Endodermal cell (in vitro differentiated cells): ENCODE measurements around the gene ZNG1A. TPM values are rescaled to one million over a fixed set of nuclear protein-coding genes. Genes with fewer than 3 reads are reported as not detected.
"Not testable (repeated sequence)": the region's sequence is repeated elsewhere in the genome, so short reads cannot be mapped to it uniquely, and the experiment has no call there.

Experiments used
- DNase-seq: peaks from one replicate; pipeline ENCODE4 v3.0.0-alpha.2; 2017
- H3K27ac ChIP-seq: 2 replicates; pipeline ENCODE4 v1.5.1; 2013; ENCODE audit warnings: mild to moderate bottlenecking, low read depth, low read length, moderate library complexity
- H3K27me3 ChIP-seq: 2 replicates; pipeline ENCODE4 v1.6.1; 2013; ENCODE audit warnings: mild to moderate bottlenecking, low read length, moderate library complexity; ENCODE audit not compliant: insufficient read depth, control insufficient read depth, poor library complexity, severe bottlenecking
- H3K36me3 ChIP-seq: 2 replicates; pipeline ENCODE4 v1.7.0; 2013; ENCODE audit warnings: mild to moderate bottlenecking, low read length, moderate library complexity; ENCODE audit not compliant: control insufficient read depth, insufficient read depth
- H3K4me1 ChIP-seq: one replicate; pipeline ENCODE4 v1.7.0; 2013; ENCODE audit warnings: low read length; ENCODE audit not compliant: control insufficient read depth, insufficient read depth
- H3K4me3 ChIP-seq: 2 replicates; pipeline ENCODE4 v1.5.1; 2013; ENCODE audit warnings: mild to moderate bottlenecking, low read length, moderate library complexity
- H3K9ac ChIP-seq: 2 replicates; pipeline ENCODE4 v1.6.1; 2013; ENCODE audit warnings: mild to moderate bottlenecking, low read length, moderate library complexity; ENCODE audit not compliant: poor library complexity, severe bottlenecking; ENCODE audit errors: extremely low read depth
- H3K9me3 ChIP-seq: 2 replicates; pipeline ENCODE4 v1.6.1; 2013; ENCODE audit warnings: mild to moderate bottlenecking, low read length, moderate library complexity; ENCODE audit not compliant: control insufficient read depth
- H3K27ac Mint-ChIP-seq: 2 replicates; pipeline ENCODE4 v1.8.0; 2020; ENCODE audit warnings: mixed read lengths
- H3K27me3 Mint-ChIP-seq: 2 replicates; pipeline ENCODE4 v1.8.0; 2021; ENCODE audit warnings: mild to moderate bottlenecking, mixed read lengths; ENCODE audit not compliant: insufficient read depth
- H3K36me3 Mint-ChIP-seq: 2 replicates; pipeline ENCODE4 v1.8.0; 2020; ENCODE audit warnings: low read depth, mixed read lengths
- H3K4me1 Mint-ChIP-seq: 2 replicates; pipeline ENCODE4 v1.8.0; 2020; ENCODE audit warnings: mixed read lengths
- H3K4me3 Mint-ChIP-seq: 2 replicates; pipeline ENCODE4 v1.8.0; 2020; ENCODE audit warnings: mild to moderate bottlenecking, moderate library complexity, mixed read lengths
- H3K9me3 Mint-ChIP-seq: 2 replicates; pipeline ENCODE4 v1.8.0; 2020; ENCODE audit warnings: mild to moderate bottlenecking, mixed read lengths
- CTCF ChIP-seq: fragments of 200-600 bp; sonication (generic); conservative IDR thresholded peaks from 2 replicates; pipeline ENCODE4 v1.5.0; 2021; ENCODE audit warnings: antibody characterized with exemption, mild to moderate bottlenecking
- WGBS, 2 experiments: methylation state at CpG; one replicate each; pipeline versions ENCODE4 v1.1.5 to v1.1.7; 2013; ENCODE audit warnings: missing lambda C conversion rate in 2 of 2, mixed read lengths in 1 of 2; ENCODE audit not compliant: insufficient coverage in 1 of 2, insufficient read length in 1 of 2; 5-methylcytosine and 5-hydroxymethylcytosine counted together
- total RNA-seq, 2 donors: library from RNA; stranded (reverse); fragmentation: NEBNext Ultra II Directional in 1 of 2; extraction: Animal tissue kit (Norgen Biotek cat#: 25700) in 1 of 2; gene quantifications; 2 replicates in 1 of 2; 3 replicates in 1 of 2; pipeline ENCODE4 v1.2.1, GENCODE V29; 2021

The ZNG1A gene
- total RNA-seq, 2 donors from 2014 or later, result 45.7 to 68.5 TPM

GRCh38 chr9:219670-220365 is 41.0 kb upstream of the ZNG1A start:
- Mint-ChIP-seq H3K27me3 (peaks cover 11% of the 10 kb centered on the region), H3K36me3 (no peaks in the 10 kb centered on the region), H3K4me3 (no peak overlapping the region), H3K27ac (no peak overlapping the region), H3K4me1 (peaks cover 47% of the 10 kb centered on the region), H3K9me3 (no peaks in the 10 kb centered on the region)
- 92 to 94% methylated on average over 6 to 7 of the region's 7 CpGs for WGBS, 2 experiments
- no peak overlapping the region for H3K4me3 ChIP-seq
- DNase-seq, result no peak
- H3K36me3 ChIP-seq, result no peaks in the 10 kb centered on the region
- no peaks in the 10 kb centered on the region for H3K9me3 ChIP-seq
- no peak overlapping the region for H3K9ac ChIP-seq
- no peak overlapping the region for H3K27ac ChIP-seq
- H3K27me3 ChIP-seq, result peaks cover 7% of the 10 kb centered on the region
- H3K4me1 ChIP-seq, result no peaks in the 10 kb centered on the region
- no peak for TF ChIP-seq CTCF

GRCh38 chr9:219036-219435 is 40.2 kb upstream of the ZNG1A start:
- H3K4me1 ChIP-seq, H3K9me3 ChIP-seq, H3K9ac ChIP-seq, H3K4me3 Mint-ChIP-seq, H3K4me3 ChIP-seq, DNase-seq, H3K27me3 ChIP-seq, H3K27ac ChIP-seq, H3K36me3 Mint-ChIP-seq, H3K9me3 Mint-ChIP-seq, H3K27ac Mint-ChIP-seq, H3K36me3 ChIP-seq: not testable (repeated sequence)
- peaks cover 47% of the 10 kb centered on the region for H3K4me1 Mint-ChIP-seq
- H3K27me3 Mint-ChIP-seq, result peaks cover 14% of the 10 kb centered on the region
- WGBS, 2 experiments, result 77 to 93% methylated on average over 5 to 7 of the region's 7 CpGs

- Mint-ChIP-seq H3K27me3 (peaks cover 18% of the 10 kb centered on the region), H3K27ac (no peak overlapping the region), H3K9me3 (peaks cover 2% of the 10 kb centered on the region), H3K4me1 (peaks cover 40% of the 10 kb centered on the region), H3K4me3 (no peak overlapping the region), H3K36me3 (no peaks in the 10 kb centered on the region)
- Histone ChIP-seq H3K4me3 (no peak overlapping the region), H3K9ac (no peak overlapping the region), H3K4me1 (no peaks in the 10 kb centered on the region), H3K27me3 (peaks cover 7% of the 10 kb centered on the region), H3K27ac (no peak overlapping the region), H3K36me3 (no peaks in the 10 kb centered on the region), H3K9me3 (no peaks in the 10 kb centered on the region)
- TF ChIP-seq CTCF, result no peak
- no peak for DNase-seq
- 100% methylated on average over 1 of the region's 2 CpGs; no CpG with 5 or more reads in 1 of the 2 experiments for WGBS, 2 experiments
These were observed 39.1 kb upstream of the ZNG1A start for GRCh38 chr9:217950-218349.

GRCh38 chr9:216866-217265 is 38.0 kb upstream of the ZNG1A start:
- no peaks in the 10 kb centered on the region for H3K4me1 ChIP-seq
- Mint-ChIP-seq H3K36me3 (no peaks in the 10 kb centered on the region), H3K27ac (peak overlapping the region; percentile 11), H3K27me3 (peaks cover 18% of the 10 kb centered on the region), H3K4me3 (peak overlapping the region; percentile 67), H3K4me1 (peaks cover 29% of the 10 kb centered on the region), H3K9me3 (peaks cover 2% of the 10 kb centered on the region)
- H3K36me3 ChIP-seq, result no peaks in the 10 kb centered on the region
- DNase-seq, result no peak
- H3K27me3 ChIP-seq, result peaks cover 7% of the 10 kb centered on the region
- no peak overlapping the region for H3K9ac ChIP-seq
- no peak for TF ChIP-seq CTCF
- peak overlapping the region; percentile 46 for H3K4me3 ChIP-seq
- H3K27ac ChIP-seq, result no peak overlapping the region
- no peaks in the 10 kb centered on the region for H3K9me3 ChIP-seq
- WGBS, 2 experiments, result 82 to 100% methylated on average over 1 of the region's 1 CpG
